Adrenal gland (tissue), 12 donors: Measurements from ENCODE around the gene ZCWPW1. TPM values are rescaled to one million over a fixed set of nuclear protein-coding genes. Genes with fewer than 3 reads are reported as not detected.

Experiments used
- DNase-seq, 7 donors: peaks; one replicate each; pipeline ENCODE4 v3.0.0-alpha.2; 2019 to 2020
- H3K27ac ChIP-seq, 5 donors: fragments of 200-600 bp; sonication (generic) in 4 of 5; 1 replicate in 3 of 5; 2 replicates in 2 of 5; pipeline versions ENCODE4 v1.5.1 to v1.8.0; 2016 to 2020; ENCODE audit warnings: mild to moderate bottlenecking in 1 of 5
- H3K27me3 ChIP-seq: fragments of 200-600 bp; 2 replicates; pipeline ENCODE4 v1.8.0; 2021
- H3K36me3 ChIP-seq, 2 donors: fragments of 200-600 bp; replicated peaks in 1 of 2; 1 replicate in 1 of 2; 2 replicates in 1 of 2; pipeline versions ENCODE4 v1.5.1 to v1.8.0; 2018 to 2022
- H3K4me1 ChIP-seq, 2 donors: fragments of 200-600 bp; replicated peaks in 1 of 2; 1 replicate in 1 of 2; 2 replicates in 1 of 2; pipeline versions ENCODE4 v1.5.1 to v1.8.0; 2018 to 2021
- H3K4me3 ChIP-seq, 4 donors: fragments of 200-600 bp; sonication (generic) in 3 of 4; one replicate each; pipeline ENCODE4 v1.5.1; 2016 to 2018
- H3K9me3 ChIP-seq, 3 donors: fragments of 200-600 bp; sonication (generic) in 1 of 3; replicated peaks in 1 of 3; 1 replicate in 2 of 3; 2 replicates in 1 of 3; pipeline versions ENCODE4 v1.5.1 to v1.8.0; 2016 to 2021
- CTCF ChIP-seq, 6 experiments: fragments of 450-650 bp in 4 of 6; fragments of 200-600 bp in 2 of 6; sonication (generic) in 1 of 6; IDR thresholded peaks; 1 replicate in 5 of 6; 2 replicates in 1 of 6; pipeline versions ENCODE4 v1.5.1 to v1.8.0; 2016 to 2021; ENCODE audit warnings: antibody characterized with exemption in 6 of 6, mild to moderate bottlenecking in 2 of 6, moderate library complexity in 1 of 6
- POLR2A ChIP-seq, 2 donors: fragments of 450-650 bp; IDR thresholded peaks; one replicate each; pipeline ENCODE4 v1.6.1; 2017; ENCODE audit warnings: antibody characterized with exemption in 2 of 2, mild to moderate bottlenecking in 2 of 2, moderate library complexity in 1 of 2
- WGBS, 4 donors: extraction: QIAGEN DNeasy Blood & Tissue Kit in 2 of 4; methylation state at CpG; one replicate each; pipeline versions ENCODE4 v1.1.5 to v1.1.7; 2013 to 2017; 5-methylcytosine and 5-hydroxymethylcytosine counted together
- intact Hi-C, 2 donors: fragments of 100-400 bp; cut with DNase I; formaldehyde crosslinking; loops; one replicate each; pipeline versions ENCODE4 v1.14.1 to v1.15.0; 2022 to 2023
- polyA plus RNA-seq, 3 donors: library from polyadenylated mRNA; stranded (reverse); fragments of 200-250 nt in 2 of 3; fragments of 350-450 nt in 1 of 3; fragmentation: Illumina TruSeq in 1 of 3; extraction: RNeasy Lipid Tissue Mini Kit (QIAGEN cat#74804) in 1 of 3; gene quantifications; one replicate each; pipeline ENCODE4 v1.2.3, GENCODE V29; 2013 to 2014
- total RNA-seq, 9 donors: library from RNA; depleted of rRNA in 4 of 9; stranded (reverse); fragments of >200 nt in 4 of 9; fragments of 120-200 nt in 1 of 9; fragmentation: NEBNext Ultra II Directional in 1 of 9; extraction: Animal tissue kit (Norgen Biotek cat#: 25700) in 1 of 9; gene quantifications; one replicate each; pipeline versions ENCODE4 v1.1.0 to v1.2.4, GENCODE V29; 2013 to 2023
- donor health status: healthy with polysubstance abuse.
- donor health status: Bipolar disorder and iron deficiency.
- donor health status: DM: yes; HTN: yes; CAD: no.
- donor health status: DM: no; HTN: no; CAD: no.
- donor health status: DM: no; HTN: no; CAD: no.
- donor health status: DM: yes; HTN: yes; CAD: no.

ZCWPW1 gene
- total and polyA plus RNA-seq, 12 donors: 1.0 to 20.2 (median 4.7) TPM

DNA sequence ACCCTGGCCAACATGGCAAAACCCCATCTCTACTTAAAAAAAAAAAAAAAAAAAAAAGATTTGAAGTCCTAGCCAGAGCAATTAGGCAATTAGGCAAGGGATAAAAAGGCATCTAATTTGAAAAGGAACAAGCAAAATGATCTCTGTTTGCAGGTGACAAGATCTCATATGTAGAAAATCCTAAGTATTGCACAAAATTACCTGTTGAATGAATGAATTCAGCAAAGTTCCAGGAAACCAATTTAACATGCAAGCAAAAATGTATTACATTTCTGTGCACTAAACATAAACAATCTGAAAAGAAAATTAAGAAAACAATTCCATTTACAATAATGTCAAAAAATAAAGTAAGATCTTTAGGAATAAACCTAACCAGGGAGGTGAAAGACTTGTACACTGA is 65.4 kb downstream of the ZCWPW1 start:
- TF ChIP-seq POLR2A (IDR thresholded peaks at IDR 0.05): no peak
- no peak for TF ChIP-seq CTCF (IDR thresholded peaks at IDR 0.05)
- H3K4me1 ChIP-seq: no peaks in the 10 kb centered on the region
- peaks cover 0 to 49% of the 10 kb centered on the region in 2 donors for H3K36me3 ChIP-seq
- no peak for DNase-seq
- intact Hi-C loops: no loop called here
- no peak overlapping the region for H3K4me3 ChIP-seq
- no peaks in the 10 kb centered on the region for H3K9me3 ChIP-seq
- no peaks in the 10 kb centered on the region for H3K27me3 ChIP-seq
- H3K27ac ChIP-seq: no peak overlapping the region

GRCh38 chr7:100360135-100360854 is 68.2 kb downstream of the ZCWPW1 start:
- H3K4me1 ChIP-seq: no peaks in the 10 kb centered on the region
- no peak overlapping the region for H3K4me3 ChIP-seq
- intact Hi-C loops: no loop called here
- no peaks in the 10 kb centered on the region for H3K27me3 ChIP-seq
- H3K9me3 ChIP-seq: no peaks in the 10 kb centered on the region
- H3K36me3 ChIP-seq: peaks cover 0 to 75% of the 10 kb centered on the region in 2 donors
- WGBS, 4 donors: 80 to 87% (median 82%) methylated on average over 3 of the region's 3 CpGs
- TF ChIP-seq POLR2A (IDR thresholded peaks at IDR 0.05) (no peak), CTCF (IDR thresholded peaks at IDR 0.05) (no peak)
- no peak overlapping the region for H3K27ac ChIP-seq
- DNase-seq: no peak

- intact Hi-C loops: loop anchor here in 1 of 2 donors (10.0 kb wide), 1 partner anchor 56 kb away; no protein-coding TSS in a partner anchor
- Histone ChIP-seq H3K4me3 (no peak overlapping the region), H3K4me1 (no peaks in the 10 kb centered on the region), H3K9me3 (no peaks in the 10 kb centered on the region), H3K27me3 (no peaks in the 10 kb centered on the region), H3K27ac (no peak overlapping the region), H3K36me3 (peaks cover 0 to 90% of the 10 kb centered on the region in 2 donors)
- no peak for DNase-seq
- TF ChIP-seq POLR2A (IDR thresholded peaks at IDR 0.05) (no peak), CTCF (IDR thresholded peaks at IDR 0.05) (no peak)
- 89 to 94% (median 94%) methylated on average over 8 of the region's 8 CpGs; no CpG with 5 or more reads in 1 of the 4 donors for WGBS, 4 donors
Observed at GRCh38 chr7:100358857-100359212, 69.7 kb downstream of the ZCWPW1 start.

DNA sequence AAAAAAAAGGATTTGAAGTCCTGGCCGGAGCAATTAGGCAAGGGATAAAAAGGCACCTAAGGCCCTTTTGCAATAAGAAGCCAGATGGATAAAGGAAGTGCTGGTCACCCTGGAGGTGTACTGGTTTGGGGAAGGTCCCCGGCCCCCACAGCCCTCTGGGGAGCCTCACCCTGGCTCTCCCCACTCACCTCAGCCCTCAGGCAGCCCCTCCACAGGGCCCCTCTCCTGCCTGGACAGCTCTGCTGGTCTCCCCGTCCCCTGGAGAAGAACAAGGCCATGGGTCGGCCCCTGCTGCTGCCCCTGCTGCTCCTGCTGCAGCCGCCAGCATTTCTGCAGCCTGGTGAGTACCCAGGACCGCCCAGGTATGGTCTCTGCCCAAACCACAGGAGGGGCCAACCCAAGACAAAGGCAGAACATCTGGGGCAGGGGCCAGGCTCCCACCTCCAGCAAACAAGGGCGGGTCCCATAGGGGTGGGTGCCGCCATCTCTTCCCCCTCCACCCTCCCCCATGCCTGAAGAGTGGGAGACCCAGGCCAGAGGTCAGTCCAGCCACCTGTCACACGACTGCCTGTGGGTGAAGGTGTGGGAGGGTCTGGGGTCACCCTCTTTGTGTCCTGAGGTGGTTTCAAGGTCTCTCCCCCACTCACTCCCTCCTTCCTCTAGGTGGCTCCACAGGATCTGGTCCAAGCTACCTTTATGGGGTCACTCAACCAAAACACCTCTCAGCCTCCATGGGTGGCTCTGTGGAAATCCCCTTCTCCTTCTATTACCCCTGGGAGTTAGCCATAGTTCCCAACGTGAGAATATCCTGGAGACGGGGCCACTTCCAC is 70.3 kb downstream of the ZCWPW1 start, which contains the start of gene PILRB:
TSS of gene PILRB (plus strand) at position 91 of the 830 bp plus-strand sequence. CDS start at position 277, 186 bp downstream.
- Histone ChIP-seq H3K27me3 (no peaks in the 10 kb centered on the region), H3K9me3 (no peaks in the 10 kb centered on the region), H3K4me3 (no peak within 1 kb of the TSS), H3K27ac (no peak within 1 kb of the TSS), H3K36me3 (peaks cover 0 to 96% of the 10 kb centered on the region in 2 donors), H3K4me1 (no peaks in the 10 kb centered on the region)
- intact Hi-C loops: loop anchor here in 1 of 2 donors (10.0 kb wide), 1 partner anchor 57 kb away; no protein-coding TSS in a partner anchor
- TF ChIP-seq CTCF (IDR thresholded peaks at IDR 0.05) (no peak), POLR2A (IDR thresholded peaks at IDR 0.05) (no peak)
- 67 to 80% (median 78%) methylated on average over 6 to 11 of the region's 11 CpGs for WGBS, 4 donors
- no peak for DNase-seq
